Mesothelial cell of epicardium (in vitro differentiated cells): ENCODE measurements around the gene NELL1. TPM values are rescaled to one million over a fixed set of nuclear protein-coding genes. Genes with fewer than 3 reads are reported as not detected.

Experiments used
- DNase-seq, 2 experiments: peaks; one replicate each; pipeline ENCODE4 v3.0.0; 2021; ENCODE audit warnings: low spot score in 2 of 2; ENCODE audit not compliant: unreplicated experiment in 2 of 2
- H3K27ac Mint-ChIP-seq: 2 replicates; pipeline ENCODE4 v1.8.0; 2021; ENCODE audit warnings: mixed read lengths
- H3K27me3 Mint-ChIP-seq: 2 replicates; pipeline ENCODE4 v1.8.0; 2021; ENCODE audit warnings: low read depth, mixed read lengths
- H3K36me3 Mint-ChIP-seq: 2 replicates; pipeline ENCODE4 v1.8.0; 2021; ENCODE audit warnings: mixed read lengths
- H3K4me1 Mint-ChIP-seq: 2 replicates; pipeline ENCODE4 v1.8.0; 2021; ENCODE audit warnings: mixed read lengths
- H3K4me3 Mint-ChIP-seq: 2 replicates; pipeline ENCODE4 v1.8.0; 2021; ENCODE audit warnings: mild to moderate bottlenecking, moderate library complexity, mixed read lengths
- H3K9me3 Mint-ChIP-seq: 2 replicates; pipeline ENCODE4 v1.8.0; 2021; ENCODE audit warnings: mixed read lengths
- total RNA-seq: library from RNA; stranded (reverse); gene quantifications from 3 replicates; pipeline ENCODE4 v1.2.1, GENCODE V29; 2021
- TF ChIP-seq, protein P1 (sequence below): fragments of 200-600 bp; sonication (generic); IDR thresholded peaks from one replicate; pipeline ENCODE4 v1.5.0; 2021; ENCODE audit warnings: antibody characterized with exemption; ENCODE audit not compliant: unreplicated experiment

The NELL1 gene
- total RNA-seq, 1 donor from 2014 or later = 1.7 TPM

- H3K27me3 Mint-ChIP-seq = peaks cover 27% of the 10 kb centered on the region
- H3K4me1 Mint-ChIP-seq = no peaks in the 10 kb centered on the region
- no peak overlapping the region for H3K4me3 Mint-ChIP-seq
- H3K36me3 Mint-ChIP-seq = no peaks in the 10 kb centered on the region
- DNase-seq = no peak
- TF ChIP-seq, protein P1, sequence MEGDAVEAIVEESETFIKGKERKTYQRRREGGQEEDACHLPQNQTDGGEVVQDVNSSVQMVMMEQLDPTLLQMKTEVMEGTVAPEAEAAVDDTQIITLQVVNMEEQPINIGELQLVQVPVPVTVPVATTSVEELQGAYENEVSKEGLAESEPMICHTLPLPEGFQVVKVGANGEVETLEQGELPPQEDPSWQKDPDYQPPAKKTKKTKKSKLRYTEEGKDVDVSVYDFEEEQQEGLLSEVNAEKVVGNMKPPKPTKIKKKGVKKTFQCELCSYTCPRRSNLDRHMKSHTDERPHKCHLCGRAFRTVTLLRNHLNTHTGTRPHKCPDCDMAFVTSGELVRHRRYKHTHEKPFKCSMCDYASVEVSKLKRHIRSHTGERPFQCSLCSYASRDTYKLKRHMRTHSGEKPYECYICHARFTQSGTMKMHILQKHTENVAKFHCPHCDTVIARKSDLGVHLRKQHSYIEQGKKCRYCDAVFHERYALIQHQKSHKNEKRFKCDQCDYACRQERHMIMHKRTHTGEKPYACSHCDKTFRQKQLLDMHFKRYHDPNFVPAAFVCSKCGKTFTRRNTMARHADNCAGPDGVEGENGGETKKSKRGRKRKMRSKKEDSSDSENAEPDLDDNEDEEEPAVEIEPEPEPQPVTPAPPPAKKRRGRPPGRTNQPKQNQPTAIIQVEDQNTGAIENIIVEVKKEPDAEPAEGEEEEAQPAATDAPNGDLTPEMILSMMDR = no peak
- H3K27ac Mint-ChIP-seq = no peak overlapping the region
- peaks cover 13% of the 10 kb centered on the region for H3K9me3 Mint-ChIP-seq
These were observed 684.0 kb downstream of the NELL1 start for GRCh38 chr11:21353425-21353824.

GRCh38 chr11:21364866-21365624 is 695.7 kb downstream of the NELL1 start:
- H3K9me3 Mint-ChIP-seq = peaks cover 11% of the 10 kb centered on the region
- no peaks in the 10 kb centered on the region for H3K36me3 Mint-ChIP-seq
- no peak overlapping the region for H3K27ac Mint-ChIP-seq
- H3K4me3 Mint-ChIP-seq = no peak overlapping the region
- peaks cover 40% of the 10 kb centered on the region for H3K27me3 Mint-ChIP-seq
- no peaks in the 10 kb centered on the region for H3K4me1 Mint-ChIP-seq
- TF ChIP-seq, protein P1 = no peak
- DNase-seq = no peak

DNA sequence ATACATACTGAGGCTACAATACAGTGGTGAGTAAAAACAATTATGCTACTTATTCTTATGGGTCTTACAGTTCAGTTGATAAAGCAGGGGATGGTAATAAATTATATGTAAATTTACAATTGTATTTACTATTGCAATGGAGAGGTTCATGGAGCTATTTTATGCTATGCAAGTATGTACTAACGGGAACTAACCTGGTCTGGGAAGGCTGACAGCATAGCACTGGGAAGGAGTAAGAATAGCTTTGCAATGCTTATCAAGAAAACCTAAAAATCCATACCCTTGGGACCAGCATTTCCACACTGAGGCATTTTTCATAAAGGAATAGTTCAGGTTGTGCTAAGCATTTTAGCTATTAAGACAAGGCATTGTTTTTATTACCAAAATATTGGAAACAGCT is 700.6 kb downstream of the NELL1 start:
- TF ChIP-seq, protein P1 = no peak
- H3K9me3 Mint-ChIP-seq = no peaks in the 10 kb centered on the region
- H3K27ac Mint-ChIP-seq = no peak overlapping the region
- H3K4me3 Mint-ChIP-seq = no peak overlapping the region
- DNase-seq = no peak
- H3K4me1 Mint-ChIP-seq = no peaks in the 10 kb centered on the region
- H3K36me3 Mint-ChIP-seq = no peaks in the 10 kb centered on the region
- peaks cover 44% of the 10 kb centered on the region for H3K27me3 Mint-ChIP-seq

DNA sequence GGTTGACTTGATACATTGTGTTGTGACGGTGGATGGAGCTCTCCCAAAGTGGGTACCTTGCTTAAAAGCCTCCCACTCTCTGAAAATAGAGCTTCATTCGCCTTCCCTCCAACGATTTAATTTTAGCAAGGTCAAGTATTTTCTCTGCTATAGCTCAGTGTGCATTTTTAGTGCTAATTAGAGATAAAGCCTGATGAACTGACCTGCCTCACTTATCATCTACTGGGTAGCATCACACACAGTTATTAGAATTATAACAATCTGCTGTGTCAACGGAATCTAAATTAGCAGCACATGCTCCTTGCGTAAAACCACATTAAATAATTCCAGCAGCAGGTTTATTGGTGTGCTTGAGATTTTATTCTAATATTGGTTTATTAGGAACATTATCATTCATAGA is 701.7 kb downstream of the NELL1 start:
- TF ChIP-seq, protein P1 = no peak
- Mint-ChIP-seq H3K27ac (no peak overlapping the region), H3K4me3 (no peak overlapping the region), H3K9me3 (peaks cover 3% of the 10 kb centered on the region), H3K36me3 (no peaks in the 10 kb centered on the region), H3K4me1 (no peaks in the 10 kb centered on the region), H3K27me3 (peaks cover 40% of the 10 kb centered on the region)
- DNase-seq = no peak

- DNase-seq = no peak
- Mint-ChIP-seq H3K27me3 (peaks cover 39% of the 10 kb centered on the region), H3K27ac (no peak overlapping the region), H3K4me3 (no peak overlapping the region), H3K36me3 (no peaks in the 10 kb centered on the region), H3K4me1 (no peaks in the 10 kb centered on the region), H3K9me3 (peaks cover 12% of the 10 kb centered on the region)
- TF ChIP-seq, protein P1 = no peak
These were observed 703.3 kb downstream of the NELL1 start for GRCh38 chr11:21372672-21373071.
